ENCODE data around the gene CEP57. TPM values are rescaled to one million over a fixed set of nuclear protein-coding genes. Genes with fewer than 3 reads are reported as not detected.
"Not testable (repeated sequence)": the region's sequence is repeated elsewhere in the genome, so short reads cannot be mapped to it uniquely, and the experiment has no call there.

Gene CEP57
- total RNA-seq, 2 experiments from 2014 or later: 101 to 134 TPM

DNA sequence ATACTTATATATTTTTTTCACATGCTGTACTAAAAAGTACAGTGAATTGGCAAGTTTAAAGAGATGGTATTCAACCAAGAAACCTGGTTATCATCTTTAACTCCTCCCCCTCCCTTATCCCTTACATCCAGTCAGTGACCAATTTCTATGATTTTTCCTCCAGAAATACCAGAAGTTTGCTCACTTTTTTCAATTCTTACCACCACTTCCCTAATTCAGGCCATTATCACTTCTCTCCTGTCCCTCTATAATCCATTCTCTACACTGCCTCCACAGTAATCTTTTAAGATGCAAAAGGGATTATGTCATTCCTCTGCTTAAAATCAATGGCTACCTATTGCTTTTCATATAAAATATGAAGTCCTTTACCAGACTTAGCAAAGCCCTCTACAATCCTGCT, 62.8 kb downstream of the CEP57 start:
- H3K27ac Mint-ChIP-seq: no peak overlapping the region
- H3K9me3 Mint-ChIP-seq (ENCODE audit: low read depth): no peaks in the 10 kb centered on the region
- DNase-seq (no peak), ATAC-seq (no peak)
- H3K4me1 Mint-ChIP-seq: no peaks in the 10 kb centered on the region
- ChIA-PET POLR2A (no interaction called here), CTCF (no interaction called here)
- H3K27me3 Mint-ChIP-seq: no peaks in the 10 kb centered on the region
- H3K4me3 Mint-ChIP-seq: no peak overlapping the region
- intact Hi-C loops (cut with DNase I, micrococcal nuclease): no loop called here
- peaks cover 2% of the 10 kb centered on the region for H3K36me3 Mint-ChIP-seq (ENCODE audit: low read depth)

DNA sequence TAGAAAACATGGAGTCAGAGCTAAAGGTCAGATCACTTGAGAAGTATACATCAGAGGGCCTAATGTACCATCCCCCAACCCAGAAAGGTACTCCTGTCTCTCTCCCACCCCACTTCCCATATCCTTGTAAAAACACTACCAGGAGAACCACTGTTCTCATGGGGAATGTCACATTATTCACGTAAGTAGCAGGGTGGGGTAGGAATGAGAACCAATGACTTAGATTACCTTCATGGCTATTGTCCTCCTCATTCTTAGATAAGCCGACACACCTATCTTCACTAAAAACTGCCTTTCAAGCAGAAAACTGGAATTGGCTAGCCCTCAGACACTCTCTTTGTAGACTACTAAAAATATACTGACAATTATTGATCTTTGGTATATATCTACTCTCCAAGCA, 63.6 kb downstream of the CEP57 start:
- H3K27ac Mint-ChIP-seq: no peak overlapping the region

DNA sequence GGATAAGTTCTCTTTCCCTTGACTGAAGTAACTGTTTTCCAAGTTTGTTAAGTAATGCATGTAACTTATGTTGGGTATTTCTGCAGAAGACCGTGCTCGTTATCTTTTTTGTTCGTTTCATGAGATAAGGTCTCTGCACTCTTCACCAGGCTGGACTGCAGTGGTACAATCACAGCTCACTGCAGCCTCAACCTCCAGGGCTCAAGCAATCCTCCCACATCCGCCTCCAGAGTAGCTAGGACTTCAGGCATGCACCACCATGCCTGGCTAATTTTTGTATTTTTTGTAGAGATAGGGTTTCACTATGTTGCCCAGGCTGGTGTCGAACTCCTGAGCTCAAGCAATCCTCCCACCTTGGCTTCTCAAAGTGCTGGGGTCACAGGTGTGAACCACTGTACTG, 64.1 kb downstream of the CEP57 start:
- DNase-seq; H3K4me3 Mint-ChIP-seq; POLR2A ChIA-PET; intact Hi-C loops (cut with DNase I, micrococcal nuclease); H3K36me3 Mint-ChIP-seq (ENCODE audit: low read depth); CTCF ChIA-PET; H3K27me3 Mint-ChIP-seq; H3K4me1 Mint-ChIP-seq; ATAC-seq; H3K27ac Mint-ChIP-seq; H3K9me3 Mint-ChIP-seq (ENCODE audit: low read depth): not testable (repeated sequence)

More for the DNA sequence above, 63.6 kb downstream of the CEP57 start:
- no peaks in the 10 kb centered on the region for H3K4me1 Mint-ChIP-seq
- intact Hi-C loops (cut with DNase I, micrococcal nuclease): no loop called here
- H3K27me3 Mint-ChIP-seq: no peaks in the 10 kb centered on the region
- no peak overlapping the region for H3K4me3 Mint-ChIP-seq
- DNase-seq: no peak
- ATAC-seq: no peak
- POLR2A ChIA-PET: no interaction called here
- no peaks in the 10 kb centered on the region for H3K9me3 Mint-ChIP-seq (ENCODE audit: low read depth)
- H3K36me3 Mint-ChIP-seq (ENCODE audit: low read depth): no peaks in the 10 kb centered on the region
- CTCF ChIA-PET: no interaction called here

DNA sequence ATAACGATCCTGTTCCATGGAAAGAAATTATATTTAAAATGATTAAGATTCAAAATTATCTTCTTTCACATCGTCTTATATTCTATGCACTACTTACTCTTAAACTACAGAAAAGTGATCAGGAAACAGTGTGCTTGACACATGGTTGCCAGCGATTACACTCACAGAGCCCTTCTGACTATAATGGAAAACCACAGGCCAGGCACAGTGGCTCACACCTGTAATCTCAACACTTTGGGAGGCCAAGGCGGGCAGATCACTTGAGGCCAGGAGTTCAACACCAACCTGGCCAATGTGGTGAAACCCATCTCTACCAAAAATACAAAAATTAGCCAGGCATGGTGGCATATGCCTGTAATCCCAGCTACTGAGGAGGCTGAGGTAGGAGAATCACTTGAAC, 69.7 kb downstream of the CEP57 start:
- peaks cover 18% of the 10 kb centered on the region for H3K36me3 Mint-ChIP-seq (ENCODE audit: low read depth)
- H3K4me1 Mint-ChIP-seq; intact Hi-C loops (cut with DNase I, micrococcal nuclease); H3K27me3 Mint-ChIP-seq; H3K27ac Mint-ChIP-seq; H3K9me3 Mint-ChIP-seq (ENCODE audit: low read depth); H3K4me3 Mint-ChIP-seq; POLR2A ChIA-PET; CTCF ChIA-PET: not testable (repeated sequence)
- peak; percentile 14 for DNase-seq
- peak; percentile 51 for ATAC-seq

DNA sequence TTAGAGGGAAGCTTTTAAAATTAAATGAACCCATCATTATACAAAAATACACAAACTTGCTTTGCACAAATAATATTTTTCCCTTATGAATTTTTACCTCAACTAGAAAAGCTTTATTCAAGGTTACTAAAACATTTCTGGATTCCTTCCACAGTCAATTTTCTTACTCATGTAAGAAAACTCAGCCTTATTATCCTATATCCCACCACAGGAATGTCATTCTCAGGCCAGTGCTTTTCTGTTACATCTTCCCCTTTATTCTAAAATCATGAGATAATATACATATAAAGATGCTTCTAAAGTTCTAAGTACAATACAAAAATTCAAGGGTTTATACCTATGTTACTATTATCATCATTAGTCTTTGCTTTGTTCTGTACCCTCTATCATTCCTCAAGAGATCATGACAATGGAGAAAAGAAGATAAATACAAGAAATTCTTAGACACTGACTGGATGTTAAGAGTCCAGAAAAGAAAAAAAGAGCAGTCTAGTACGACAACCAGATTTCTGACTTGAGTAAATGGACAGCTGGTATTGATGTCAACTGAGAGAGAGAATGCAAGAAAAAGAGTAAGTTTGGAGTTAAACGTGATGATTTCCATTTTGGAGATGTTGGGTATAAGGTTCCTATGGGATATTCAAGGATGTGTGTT, 73.3 kb downstream of the CEP57 start:
- ChIA-PET POLR2A (no interaction called here), CTCF (interaction anchor here (0.7 kb wide), 1 partner anchor 392 kb away, joined by 3 read pairs; no protein-coding TSS in a partner anchor)
- no peaks in the 10 kb centered on the region for H3K27me3 Mint-ChIP-seq
- H3K4me1 Mint-ChIP-seq: no peaks in the 10 kb centered on the region
- no peaks in the 10 kb centered on the region for H3K9me3 Mint-ChIP-seq (ENCODE audit: low read depth)
- H3K4me3 Mint-ChIP-seq: no peak overlapping the region
- intact Hi-C loops (cut with DNase I, micrococcal nuclease): no loop called here
- ATAC-seq (no peak), DNase-seq (no peak)
- H3K36me3 Mint-ChIP-seq (ENCODE audit: low read depth): peaks cover 21% of the 10 kb centered on the region
- no peak overlapping the region for H3K27ac Mint-ChIP-seq

- no peaks in the 10 kb centered on the region for H3K4me1 Mint-ChIP-seq
- POLR2A ChIA-PET: no interaction called here
- intact Hi-C loops (cut with DNase I, micrococcal nuclease): no loop called here
- no peaks in the 10 kb centered on the region for H3K27me3 Mint-ChIP-seq
- no peak for DNase-seq
- H3K27ac Mint-ChIP-seq: no peak overlapping the region
- H3K9me3 Mint-ChIP-seq (ENCODE audit: low read depth): peaks cover 2% of the 10 kb centered on the region
- H3K36me3 Mint-ChIP-seq (ENCODE audit: low read depth): peaks cover 11% of the 10 kb centered on the region
- H3K4me3 Mint-ChIP-seq: no peak overlapping the region
- CTCF ChIA-PET: no interaction called here
- ATAC-seq: no peak
These were observed 76.8 kb downstream of the CEP57 start for GRCh38 chr11:95867105-95867504.

DNA sequence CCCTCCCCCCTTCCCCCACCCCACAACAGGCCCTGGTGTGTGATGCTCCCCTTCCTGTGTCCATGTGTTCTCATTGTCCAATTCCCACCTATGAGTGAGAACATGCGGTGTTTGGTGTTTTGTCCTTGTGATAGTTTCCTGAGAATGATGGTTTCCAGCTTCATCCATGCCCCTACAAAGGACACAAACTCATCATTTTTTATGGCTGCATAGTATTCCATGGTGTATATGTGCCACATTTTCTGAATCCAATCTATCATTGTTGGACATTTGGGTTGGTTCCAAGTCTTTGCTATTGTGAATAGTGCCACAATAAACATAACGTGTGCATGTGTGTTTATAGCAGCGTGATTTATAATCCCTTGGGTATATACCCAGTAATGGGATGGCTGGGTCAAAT, 80.6 kb downstream of the CEP57 start:
- DNase-seq; ATAC-seq; intact Hi-C loops (cut with DNase I, micrococcal nuclease); CTCF ChIA-PET; H3K9me3 Mint-ChIP-seq (ENCODE audit: low read depth); H3K36me3 Mint-ChIP-seq (ENCODE audit: low read depth); H3K27ac Mint-ChIP-seq; H3K4me3 Mint-ChIP-seq; H3K4me1 Mint-ChIP-seq; H3K27me3 Mint-ChIP-seq; POLR2A ChIA-PET: not testable (repeated sequence)

DNA sequence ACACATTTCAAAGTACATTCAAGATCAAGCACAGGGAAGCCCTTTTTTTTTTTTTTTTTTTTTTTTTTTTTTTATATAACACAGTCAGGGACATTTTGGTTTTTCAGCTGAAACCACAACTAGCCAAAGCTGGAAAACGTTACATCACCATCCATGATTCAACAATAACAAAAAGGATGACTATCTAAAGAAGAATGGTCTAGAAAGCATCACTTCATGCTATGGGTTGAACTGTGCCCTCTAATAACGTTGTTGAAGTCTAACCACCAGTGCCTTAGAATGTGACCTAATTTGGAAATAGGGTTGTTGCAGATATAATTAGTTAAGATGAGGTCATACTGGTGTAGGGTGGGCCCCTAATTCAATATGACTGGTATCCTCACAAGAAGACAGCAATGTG, 87.0 kb downstream of the CEP57 start:
- intact Hi-C loops (cut with DNase I, micrococcal nuclease): no loop called here
- Mint-ChIP-seq H3K36me3 (ENCODE audit: low read depth) (peaks cover 16% of the 10 kb centered on the region), H3K4me1 (peaks cover 13% of the 10 kb centered on the region), H3K9me3 (ENCODE audit: low read depth) (peaks cover 5% of the 10 kb centered on the region), H3K27ac (no peak overlapping the region), H3K4me3 (no peak overlapping the region), H3K27me3 (no peaks in the 10 kb centered on the region)
- ChIA-PET CTCF (interaction anchor here (0.5 kb wide), 1 partner anchor 65 kb away, joined by 3 read pairs; no protein-coding TSS in a partner anchor), POLR2A (no interaction called here)
- ATAC-seq: peak; percentile 98
- DNase-seq: no peak

Other genes starting within 250 kb of the CEP57 start
- 10 to 100 TPM; 46.3 to 69.3 TPM for gene FAM76B, start 716 bp upstream of the CEP57 start, total RNA-seq
- 10 to 100 TPM; 32.8 to 36.5 TPM for gene MTMR2, start 133.6 kb downstream of the CEP57 start, total RNA-seq